ENCODE results near the gene SMIM27.
"Not testable (repeated sequence)": the region's sequence is repeated elsewhere in the genome, so short reads cannot be mapped to it uniquely, and the experiment has no call there.

SMIM27 gene

GRCh38 chr9:32552172-32552872 lies at the start of gene SMIM27, which contains the start of gene TOPORS:
TSS of gene SMIM27 (plus strand) at chr9:32552327. CDS start at chr9:32552435, 108 bp downstream.
TSS of gene TOPORS (minus strand) at chr9:32552586. CDS start at chr9:32552436, 150 bp downstream.
- DNase-seq, result peak; percentile 90

GRCh38 chr9:32502464-32502863 lies 49.7 kb upstream of the SMIM27 start:
- DNase-seq, result no peak

GRCh38 chr9:32503008-32503407 lies 49.1 kb upstream of the SMIM27 start:
- DNase-seq, result no peak

- no peak for DNase-seq
These were observed 43.4 kb upstream of the SMIM27 start for GRCh38 chr9:32508728-32509127.

GRCh38 chr9:32516241-32516640 lies 35.9 kb upstream of the SMIM27 start:
- DNase-seq, result no peak

GRCh38 chr9:32518276-32518675 lies 33.9 kb upstream of the SMIM27 start:
- no peak for DNase-seq

- no peak for DNase-seq
These were observed 28.2 kb upstream of the SMIM27 start for GRCh38 chr9:32523910-32524309.

GRCh38 chr9:32524558-32524891 lies 27.6 kb upstream of the SMIM27 start:
- DNase-seq, result not testable (repeated sequence)

- no peak for DNase-seq
These were observed 27.0 kb upstream of the SMIM27 start for GRCh38 chr9:32524892-32525708.

GRCh38 chr9:32525709-32526030 lies 26.5 kb upstream of the SMIM27 start:
- DNase-seq, result no peak

- peak; percentile 82 for DNase-seq
These were observed 26.0 kb upstream of the SMIM27 start, which contains the start of gene RIGI for GRCh38 chr9:32526041-32526706. TSS of gene RIGI (minus strand) at chr9:32526196. CDS start at chr9:32526166, 30 bp downstream.

GRCh38 chr9:32526707-32527048 lies 25.4 kb upstream of the SMIM27 start:
- no peak for DNase-seq

GRCh38 chr9:32533336-32533735 lies 18.8 kb upstream of the SMIM27 start:
- no peak for DNase-seq

GRCh38 chr9:32533816-32534215 lies 18.3 kb upstream of the SMIM27 start:
- DNase-seq, result no peak

GRCh38 chr9:32543047-32543446 lies 9.1 kb upstream of the SMIM27 start:
- DNase-seq, result no peak

GRCh38 chr9:32545884-32546283 lies 6.2 kb upstream of the SMIM27 start:
- no peak for DNase-seq

GRCh38 chr9:32548213-32548612 lies 3.9 kb upstream of the SMIM27 start:
- not testable (repeated sequence) for DNase-seq

- no peak for DNase-seq
These were observed 2.0 kb upstream of the SMIM27 start for GRCh38 chr9:32550150-32550561.

GRCh38 chr9:32550562-32551275 lies 1.4 kb upstream of the SMIM27 start:
- peak; percentile 75 for DNase-seq

- DNase-seq, result peak; percentile 33
These were observed 663 bp upstream of the SMIM27 start for GRCh38 chr9:32551276-32552051.

- DNase-seq, result peak; percentile 30
These were observed 2.0 kb downstream of the SMIM27 start for GRCh38 chr9:32554107-32554506.

GRCh38 chr9:32554591-32554990 lies 2.5 kb downstream of the SMIM27 start:
- DNase-seq, result no peak

All from DMS 273 treated with DMSO at 0.1 percent for 48 hours (cell line).